GM19025 (cell line): Measurements from ENCODE around the gene KIAA0586.
"Not testable (repeated sequence)": the region's sequence is repeated elsewhere in the genome, so short reads cannot be mapped to it uniquely, and the experiment has no call there.

Experiments used
- ATAC-seq: cut with Tn5 transposase; IDR thresholded peaks from one replicate; pipeline ENCODE4 v1.9.1; 2021; ENCODE audit warnings: mild to moderate bottlenecking, low read depth, moderate library complexity; ENCODE audit not compliant: unreplicated experiment

KIAA0586 gene

DNA sequence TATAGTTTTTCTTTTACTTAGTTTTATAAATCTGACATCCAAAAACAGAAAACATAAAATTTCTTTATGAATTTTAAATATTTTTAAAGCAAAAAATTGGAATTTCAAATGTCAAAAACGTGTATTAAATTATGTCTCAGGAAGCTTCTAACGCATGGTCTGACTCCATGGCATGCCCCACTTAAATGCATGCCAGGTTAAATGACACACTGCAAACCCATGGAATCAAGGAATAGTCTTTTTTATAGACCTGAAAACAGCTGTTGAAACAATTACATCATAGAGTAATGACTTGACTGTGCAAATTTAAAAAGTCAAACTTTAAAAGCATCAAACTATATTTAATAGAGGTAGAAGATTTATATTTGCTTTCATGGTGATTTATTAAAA lies 114.1 kb downstream of the KIAA0586 start:
- ATAC-seq, result no peak

DNA sequence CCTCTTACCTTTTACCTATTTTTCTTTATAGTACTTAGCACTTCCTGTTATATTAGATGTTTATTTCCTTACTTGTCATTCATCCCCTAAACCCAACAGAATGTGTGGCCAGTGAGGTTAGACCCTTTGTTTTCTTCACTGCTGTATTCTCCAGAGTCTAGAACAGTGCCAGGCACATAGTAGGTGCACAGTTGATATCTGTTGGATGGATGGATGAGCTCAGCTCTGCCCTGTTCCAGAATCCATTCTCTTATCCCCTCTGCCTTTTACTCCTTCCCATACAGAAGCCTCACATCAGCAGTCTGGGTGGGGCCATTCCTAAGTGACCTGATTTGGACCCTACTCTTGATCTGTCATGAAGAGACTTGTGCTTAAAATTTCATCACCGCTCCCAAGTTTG lies 115.7 kb downstream of the KIAA0586 start:
- no peak for ATAC-seq

- no peak for ATAC-seq
These were observed 120.1 kb downstream of the KIAA0586 start for GRCh38 chr14:58547649-58548048.

GRCh38 chr14:58549105-58549757 lies 121.7 kb downstream of the KIAA0586 start:
- no peak for ATAC-seq

GRCh38 chr14:58553959-58554358 lies 126.4 kb downstream of the KIAA0586 start:
- ATAC-seq, result no peak

- ATAC-seq, result no peak
These were observed 128.1 kb downstream of the KIAA0586 start for GRCh38 chr14:58555647-58556046.

- no peak for ATAC-seq
These were observed 129.7 kb downstream of the KIAA0586 start for GRCh38 chr14:58557242-58557641.

- no peak for ATAC-seq
These were observed 132.7 kb downstream of the KIAA0586 start for GRCh38 chr14:58560208-58560607.

- ATAC-seq, result no peak
These were observed 134.6 kb downstream of the KIAA0586 start for GRCh38 chr14:58562141-58562540.

DNA sequence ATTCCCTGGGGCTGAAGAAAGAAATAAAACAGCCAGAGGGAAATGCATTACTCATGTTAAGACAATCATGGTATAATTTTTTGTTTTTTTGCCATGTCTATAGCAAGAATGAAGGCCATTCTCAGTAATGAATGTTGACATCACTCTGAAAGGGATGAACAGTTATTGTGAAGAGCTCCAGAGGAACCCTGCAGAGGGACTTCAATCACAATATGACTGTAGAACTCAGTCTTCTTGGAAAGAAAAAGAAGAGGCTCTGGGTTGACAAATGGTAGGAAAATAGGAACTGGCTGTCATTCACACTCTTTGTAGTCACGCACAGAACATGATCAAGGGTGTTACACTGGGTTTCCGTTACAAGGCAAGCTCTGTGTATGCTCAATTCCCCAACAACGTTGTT lies 136.5 kb downstream of the KIAA0586 start:
- no peak for ATAC-seq

- no peak for ATAC-seq
These were observed 138.3 kb downstream of the KIAA0586 start for GRCh38 chr14:58565832-58566231.

GRCh38 chr14:58566979-58567378 lies 139.5 kb downstream of the KIAA0586 start:
- ATAC-seq, result no peak

- no peak for ATAC-seq
These were observed 140.8 kb downstream of the KIAA0586 start for GRCh38 chr14:58568322-58568721.

- no peak for ATAC-seq
These were observed 143.7 kb downstream of the KIAA0586 start for GRCh38 chr14:58571256-58571655.

DNA sequence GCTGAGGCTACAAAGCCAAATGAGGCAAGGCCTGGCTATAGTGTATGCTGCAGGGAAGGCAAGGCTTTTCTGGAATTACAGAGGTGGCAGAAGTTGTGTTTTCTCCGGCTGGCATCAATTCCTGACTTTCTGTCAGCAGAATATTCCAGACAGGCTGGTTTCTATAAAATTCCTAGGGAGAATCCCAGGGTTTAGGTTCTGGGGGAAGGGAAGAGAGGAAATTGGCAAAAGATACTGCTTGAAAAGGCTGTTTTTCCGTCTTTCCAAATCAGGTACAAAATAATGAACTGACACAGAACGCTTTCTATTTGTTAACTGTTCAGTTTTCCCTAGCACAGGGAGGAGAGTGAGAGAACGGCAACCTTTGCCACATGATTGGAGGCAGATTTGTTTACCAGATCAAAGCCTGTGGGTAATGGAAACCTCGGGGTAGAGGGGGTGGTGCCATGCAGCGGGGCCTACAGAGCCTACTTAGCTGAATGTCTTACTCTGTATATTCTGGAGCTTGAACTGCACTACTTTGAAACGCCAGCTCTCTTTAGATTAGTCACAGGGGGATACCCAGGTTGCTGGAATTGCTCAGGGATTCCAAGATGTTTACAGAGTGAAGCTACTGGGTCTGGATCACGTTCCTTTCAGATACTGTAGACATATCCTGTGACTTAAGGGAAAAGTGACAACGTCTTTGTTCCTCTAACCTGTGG lies 144.4 kb downstream of the KIAA0586 start:
- ATAC-seq, result no peak

- no peak for ATAC-seq
These were observed 144.9 kb downstream of the KIAA0586 start for GRCh38 chr14:58572473-58572853.

GRCh38 chr14:58572863-58573262 lies 145.3 kb downstream of the KIAA0586 start:
- ATAC-seq, result no peak

- no peak for ATAC-seq
These were observed 147.1 kb downstream of the KIAA0586 start for GRCh38 chr14:58574623-58575022.

DNA sequence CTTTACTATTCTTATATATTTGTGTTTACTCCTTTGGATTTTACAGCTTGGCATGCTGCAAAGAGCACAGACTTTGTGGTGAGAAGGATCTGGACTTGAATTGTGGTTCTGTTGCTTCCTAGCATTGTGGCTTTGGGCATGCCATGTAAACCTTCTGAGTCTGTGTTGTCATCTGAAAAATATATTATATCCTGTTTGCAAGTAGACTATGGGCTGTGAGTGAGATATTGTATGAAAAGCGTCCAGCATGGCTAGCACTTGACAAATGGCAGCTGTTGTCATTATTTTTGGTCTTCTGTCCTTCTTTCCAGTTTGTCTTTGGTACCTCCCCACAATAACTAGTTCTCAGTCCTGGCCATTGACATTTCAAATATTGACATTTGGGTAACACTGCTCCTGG lies 148.4 kb downstream of the KIAA0586 start:
- ATAC-seq, result no peak

DNA sequence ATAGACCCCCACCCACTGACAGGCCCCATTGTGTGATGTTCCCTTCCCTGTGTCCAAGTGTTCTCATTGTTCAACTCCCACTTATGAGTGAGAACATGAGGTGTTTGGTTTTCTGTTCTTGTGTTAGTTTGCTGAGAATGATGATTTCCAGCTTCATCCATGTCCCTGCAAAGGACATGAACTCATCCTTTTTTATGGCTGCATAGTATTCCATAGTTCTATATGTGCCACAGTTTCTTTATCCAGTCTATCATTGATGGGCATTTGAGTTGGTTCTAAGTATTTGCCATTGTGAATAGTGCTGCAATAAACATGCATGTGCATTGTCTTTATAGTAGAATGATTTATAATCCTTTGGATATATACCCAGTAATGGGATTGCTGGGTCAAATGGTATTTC lies 152.5 kb downstream of the KIAA0586 start:
- not testable (repeated sequence) for ATAC-seq

GRCh38 chr14:58581389-58581788 lies 153.9 kb downstream of the KIAA0586 start:
- not testable (repeated sequence) for ATAC-seq

- no peak for ATAC-seq
These were observed 156.9 kb downstream of the KIAA0586 start for GRCh38 chr14:58584383-58584782.
